Measurements from ENCODE around the gene NDUFA3.

DNA sequence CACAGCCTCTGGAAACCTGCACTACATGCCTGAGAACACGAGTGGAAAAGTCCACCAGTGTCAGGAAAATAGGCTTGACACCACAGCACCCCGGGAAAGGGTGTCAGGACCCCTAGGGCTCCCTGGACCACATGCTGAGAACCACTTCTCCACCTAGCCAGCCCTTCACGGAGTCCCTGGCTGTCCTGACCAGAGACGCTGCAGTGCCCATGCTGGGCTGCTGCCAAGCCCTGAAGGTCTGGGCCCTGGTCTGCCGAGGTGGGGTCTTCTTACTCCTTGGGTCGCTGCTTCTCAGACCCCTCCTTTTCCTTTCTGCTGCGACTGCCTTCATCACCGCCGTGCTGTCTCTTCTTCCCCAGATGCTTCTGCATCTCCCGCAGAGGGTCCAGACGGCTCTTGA, 53.8 kb downstream of the NDUFA3 start:
- no peak for TF ChIP-seq POLR2A (IDR thresholded peaks at IDR 0.05)
- TF ChIP-seq, protein P1, sequence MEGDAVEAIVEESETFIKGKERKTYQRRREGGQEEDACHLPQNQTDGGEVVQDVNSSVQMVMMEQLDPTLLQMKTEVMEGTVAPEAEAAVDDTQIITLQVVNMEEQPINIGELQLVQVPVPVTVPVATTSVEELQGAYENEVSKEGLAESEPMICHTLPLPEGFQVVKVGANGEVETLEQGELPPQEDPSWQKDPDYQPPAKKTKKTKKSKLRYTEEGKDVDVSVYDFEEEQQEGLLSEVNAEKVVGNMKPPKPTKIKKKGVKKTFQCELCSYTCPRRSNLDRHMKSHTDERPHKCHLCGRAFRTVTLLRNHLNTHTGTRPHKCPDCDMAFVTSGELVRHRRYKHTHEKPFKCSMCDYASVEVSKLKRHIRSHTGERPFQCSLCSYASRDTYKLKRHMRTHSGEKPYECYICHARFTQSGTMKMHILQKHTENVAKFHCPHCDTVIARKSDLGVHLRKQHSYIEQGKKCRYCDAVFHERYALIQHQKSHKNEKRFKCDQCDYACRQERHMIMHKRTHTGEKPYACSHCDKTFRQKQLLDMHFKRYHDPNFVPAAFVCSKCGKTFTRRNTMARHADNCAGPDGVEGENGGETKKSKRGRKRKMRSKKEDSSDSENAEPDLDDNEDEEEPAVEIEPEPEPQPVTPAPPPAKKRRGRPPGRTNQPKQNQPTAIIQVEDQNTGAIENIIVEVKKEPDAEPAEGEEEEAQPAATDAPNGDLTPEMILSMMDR (IDR thresholded peaks at IDR 0.05), result no peak
- TF ChIP-seq POLR2AphosphoS5 (IDR thresholded peaks at IDR 0.05), result peak in 1 of 4 donors; percentile 7
